Testis (tissue), 2 donors: ENCODE data around the gene ZSCAN30.

Experiments
- CTCF ChIP-seq, 3 experiments: fragments of 450-650 bp in 2 of 3; fragments of 200-600 bp in 1 of 3; sonication (generic) in 1 of 3; IDR thresholded peaks; one replicate each; pipeline ENCODE4 v1.5.1; 2016 to 2019; ENCODE audit warnings: antibody characterized with exemption in 3 of 3, mild to moderate bottlenecking in 2 of 3, moderate library complexity in 1 of 3
- POLR2A ChIP-seq: fragments of 450-650 bp; IDR thresholded peaks from one replicate; pipeline ENCODE4 v1.6.1; 2017; ENCODE audit warnings: antibody characterized with exemption, mild to moderate bottlenecking, moderate library complexity

GRCh38 chr18:35205199-35205712, 84.8 kb downstream of the ZSCAN30 start:
- TF ChIP-seq CTCF (IDR thresholded peaks at IDR 0.05) = no peak
- TF ChIP-seq POLR2A = no peak
